C4-2B (cell line): ENCODE results near the gene CIDEA.

Source experiments
- ZFX ChIP-seq: fragments of 450-650 bp; IDR thresholded peaks from 2 replicates; pipeline ENCODE4 v1.6.1; 2017
- TF ChIP-seq, protein P1 (sequence below): fragments of 450-650 bp; conservative IDR thresholded peaks from 2 replicates; pipeline ENCODE4 v1.5.1; 2017; ENCODE audit warnings: mild to moderate bottlenecking

DNA sequence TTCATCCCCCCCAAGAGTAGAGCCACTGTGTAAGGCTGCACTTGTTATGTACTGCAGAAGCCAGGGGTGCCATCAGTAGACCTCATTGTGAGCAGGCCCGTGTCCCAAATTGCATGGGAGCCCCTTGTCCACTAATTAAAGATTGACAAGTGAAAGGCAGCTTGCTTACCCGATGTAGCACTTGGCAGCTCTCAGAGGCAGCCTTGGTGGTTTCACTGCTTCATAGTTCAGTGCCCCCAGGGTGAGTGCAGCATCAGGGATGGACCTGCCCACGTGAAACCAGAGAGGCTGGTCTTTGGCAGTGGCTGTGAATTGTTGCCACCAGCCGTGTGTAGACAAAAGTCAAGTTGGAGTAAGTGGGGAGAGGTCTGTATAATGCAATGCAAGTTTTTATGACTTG, 67.2 kb downstream of the CIDEA start:
- TF ChIP-seq, protein P1, sequence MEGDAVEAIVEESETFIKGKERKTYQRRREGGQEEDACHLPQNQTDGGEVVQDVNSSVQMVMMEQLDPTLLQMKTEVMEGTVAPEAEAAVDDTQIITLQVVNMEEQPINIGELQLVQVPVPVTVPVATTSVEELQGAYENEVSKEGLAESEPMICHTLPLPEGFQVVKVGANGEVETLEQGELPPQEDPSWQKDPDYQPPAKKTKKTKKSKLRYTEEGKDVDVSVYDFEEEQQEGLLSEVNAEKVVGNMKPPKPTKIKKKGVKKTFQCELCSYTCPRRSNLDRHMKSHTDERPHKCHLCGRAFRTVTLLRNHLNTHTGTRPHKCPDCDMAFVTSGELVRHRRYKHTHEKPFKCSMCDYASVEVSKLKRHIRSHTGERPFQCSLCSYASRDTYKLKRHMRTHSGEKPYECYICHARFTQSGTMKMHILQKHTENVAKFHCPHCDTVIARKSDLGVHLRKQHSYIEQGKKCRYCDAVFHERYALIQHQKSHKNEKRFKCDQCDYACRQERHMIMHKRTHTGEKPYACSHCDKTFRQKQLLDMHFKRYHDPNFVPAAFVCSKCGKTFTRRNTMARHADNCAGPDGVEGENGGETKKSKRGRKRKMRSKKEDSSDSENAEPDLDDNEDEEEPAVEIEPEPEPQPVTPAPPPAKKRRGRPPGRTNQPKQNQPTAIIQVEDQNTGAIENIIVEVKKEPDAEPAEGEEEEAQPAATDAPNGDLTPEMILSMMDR = no peak
- TF ChIP-seq ZFX = no peak
